Activated B cell treated with CpG ODN at 0.5 μM for 24 hours (primary cell): ENCODE measurements around the gene CASKIN1. TPM values are rescaled to one million over a fixed set of nuclear protein-coding genes. Genes with fewer than 3 reads are reported as not detected.

Experiments
- ATAC-seq: fragments of 200-7000 bp; cut with Tn5 transposase; one replicate; pipeline ENCODE4 v1.10.0; 2021; ENCODE audit warnings: low read depth, mild to moderate bottlenecking, moderate library complexity
- CTCF ChIA-PET: fragments of 350-600 bp; sonication (Branson Sonifier 250); formaldehyde crosslinking; loops from one replicate; lab custom pipeline; 2021; ENCODE audit warnings: antibody characterized with exemption; lab: Charles Lee
- POLR2A ChIA-PET: fragments of 350-600 bp; sonication (Branson Sonifier 250); formaldehyde crosslinking; loops from one replicate; lab custom pipeline; 2021; ENCODE audit warnings: antibody characterized with exemption; lab: Charles Lee
- DNase-seq: peaks from one replicate; pipeline ENCODE4 v3.0.0; 2022
- H3K27ac Mint-ChIP-seq: one replicate; pipeline ENCODE4 v1.8.0; 2020; ENCODE audit warnings: mixed read lengths
- H3K27me3 Mint-ChIP-seq: one replicate; pipeline ENCODE4 v1.8.0; 2021; ENCODE audit warnings: mixed read lengths
- H3K36me3 Mint-ChIP-seq: one replicate; pipeline ENCODE4 v1.8.0; 2021; ENCODE audit warnings: low read depth, mixed read lengths
- H3K4me1 Mint-ChIP-seq: one replicate; pipeline ENCODE4 v1.8.0; 2021; ENCODE audit warnings: mixed read lengths
- H3K4me3 Mint-ChIP-seq: one replicate; pipeline ENCODE4 v1.8.0; 2020; ENCODE audit warnings: mild to moderate bottlenecking, mixed read lengths
- H3K9me3 Mint-ChIP-seq: one replicate; pipeline ENCODE4 v1.8.0; 2020; ENCODE audit warnings: mixed read lengths
- CTCF ChIP-seq: fragments of 200-600 bp; IDR thresholded peaks from one replicate; pipeline ENCODE4 v1.8.0; 2022; ENCODE audit warnings: antibody characterized with exemption, mild to moderate bottlenecking
- intact Hi-C: fragments of 100-400 bp; cut with micrococcal nuclease; formaldehyde crosslinking; loops from one replicate; pipeline ENCODE4 v1.15.1; 2024
- total RNA-seq: library from RNA; stranded (reverse); gene quantifications from 2 replicates; pipeline ENCODE4 v1.2.3, GENCODE V29; 2022

CASKIN1 gene
- total RNA-seq, 1 donor from 2014 or later: not detected

GRCh38 chr16:2170080-2170479, 26.3 kb downstream of the CASKIN1 start:
- ChIA-PET CTCF (no interaction called here), POLR2A (no interaction called here)
- TF ChIP-seq CTCF: no peak
- DNase-seq (no peak), ATAC-seq (no peak)
- H3K4me3 Mint-ChIP-seq: no peak overlapping the region
- H3K27ac Mint-ChIP-seq: no peak overlapping the region
- intact Hi-C loops: no loop called here
- H3K36me3 Mint-ChIP-seq: peaks cover 35% of the 10 kb centered on the region
- no peaks in the 10 kb centered on the region for H3K9me3 Mint-ChIP-seq
- no peaks in the 10 kb centered on the region for H3K27me3 Mint-ChIP-seq
- H3K4me1 Mint-ChIP-seq: no peaks in the 10 kb centered on the region

DNA sequence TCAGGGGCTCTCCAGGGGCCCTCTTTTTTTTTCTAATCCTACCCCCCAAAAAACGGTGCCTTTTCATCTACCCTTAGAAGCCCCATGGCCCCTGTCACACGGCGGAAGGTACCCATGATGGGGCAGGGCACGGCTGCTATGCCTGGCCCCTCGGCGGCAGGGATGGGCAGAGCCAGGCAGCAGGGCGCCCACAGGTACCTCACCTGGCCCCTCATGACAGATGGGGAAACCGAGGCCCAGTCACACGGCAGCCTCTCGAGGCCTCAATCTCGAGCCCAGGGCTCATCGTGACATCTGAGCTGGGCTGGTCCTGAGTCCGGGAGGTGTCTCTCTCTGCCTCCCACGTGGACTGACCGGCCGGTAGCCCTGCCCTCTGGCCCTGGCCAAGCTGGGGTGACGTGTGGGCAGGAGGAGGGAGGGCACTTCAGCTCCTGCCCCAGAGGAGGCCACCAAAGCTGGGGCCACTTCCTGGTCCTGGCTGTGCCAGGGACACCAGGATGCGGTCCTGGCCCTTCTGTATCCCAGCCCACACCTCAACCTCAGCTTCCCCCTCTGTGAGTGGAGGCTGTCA, 29.3 kb downstream of the CASKIN1 start:
- DNase-seq: no peak
- no peak overlapping the region for H3K27ac Mint-ChIP-seq
- POLR2A ChIA-PET: interaction anchor here (3.6 kb wide), 1 partner anchor 12 kb away, joined by 14 read pairs; the partner anchor contains the start of gene TRAF7
- no peak for TF ChIP-seq CTCF
- H3K4me3 Mint-ChIP-seq: no peak overlapping the region
- H3K36me3 Mint-ChIP-seq: peaks cover 20% of the 10 kb centered on the region
- intact Hi-C loops: no loop called here
- H3K27me3 Mint-ChIP-seq: no peaks in the 10 kb centered on the region
- no peaks in the 10 kb centered on the region for H3K9me3 Mint-ChIP-seq
- H3K4me1 Mint-ChIP-seq: no peaks in the 10 kb centered on the region
- ATAC-seq: no peak
- CTCF ChIA-PET: no interaction called here

GRCh38 chr16:2166263-2167067, 29.9 kb downstream of the CASKIN1 start:
- DNase-seq (no peak), ATAC-seq (no peak)
- Mint-ChIP-seq H3K27ac (no peak overlapping the region), H3K36me3 (peaks cover 16% of the 10 kb centered on the region), H3K27me3 (no peaks in the 10 kb centered on the region), H3K9me3 (no peaks in the 10 kb centered on the region), H3K4me3 (no peak overlapping the region), H3K4me1 (peaks cover 3% of the 10 kb centered on the region)
- intact Hi-C loops: no loop called here
- TF ChIP-seq CTCF: no peak
- ChIA-PET CTCF (no interaction called here), POLR2A (interaction anchor here (3.6 kb wide), 1 partner anchor 11 kb away, joined by 14 read pairs; the partner anchor contains the start of gene TRAF7)

- ATAC-seq (no peak), DNase-seq (no peak)
- intact Hi-C loops: no loop called here
- no peaks in the 10 kb centered on the region for H3K27me3 Mint-ChIP-seq
- H3K9me3 Mint-ChIP-seq: no peaks in the 10 kb centered on the region
- ChIA-PET CTCF (no interaction called here), POLR2A (interaction anchor here (3.6 kb wide), 1 partner anchor 10 kb away, joined by 14 read pairs; the partner anchor contains the start of gene TRAF7)
- peaks cover 16% of the 10 kb centered on the region for H3K36me3 Mint-ChIP-seq
- no peak overlapping the region for H3K27ac Mint-ChIP-seq
- peaks cover 6% of the 10 kb centered on the region for H3K4me1 Mint-ChIP-seq
- no peak for TF ChIP-seq CTCF
- H3K4me3 Mint-ChIP-seq: no peak overlapping the region
These were observed 30.5 kb downstream of the CASKIN1 start for GRCh38 chr16:2165861-2166260.

- no peaks in the 10 kb centered on the region for H3K27me3 Mint-ChIP-seq
- no peaks in the 10 kb centered on the region for H3K9me3 Mint-ChIP-seq
- intact Hi-C loops: no loop called here
- no peak overlapping the region for H3K4me3 Mint-ChIP-seq
- no peak overlapping the region for H3K27ac Mint-ChIP-seq
- CTCF ChIA-PET: no interaction called here
- H3K4me1 Mint-ChIP-seq: peaks cover 19% of the 10 kb centered on the region
- no peak for TF ChIP-seq CTCF
- peaks cover 14% of the 10 kb centered on the region for H3K36me3 Mint-ChIP-seq
- DNase-seq (no peak), ATAC-seq (no peak)
- POLR2A ChIA-PET: interaction anchor here (1.4 kb wide), 1 partner anchor 8 kb away, joined by 4 read pairs; the partner anchor contains the start of gene TRAF7
These were observed 33.1 kb downstream of the CASKIN1 start for GRCh38 chr16:2163211-2163881.
